ENCODE results near the gene FAM53B. TPM values are rescaled to one million over a fixed set of nuclear protein-coding genes. Genes with fewer than 3 reads are reported as not detected.

The FAM53B gene
- total RNA-seq, 1 donor from 2014 or later, result 53.4 TPM

GRCh38 chr10:124693801-124694416, 50.3 kb downstream of the FAM53B start:
- no peak for DNase-seq
- no peaks in the 10 kb centered on the region for H3K9me3 ChIP-seq (replicated peaks)
- peak overlapping the region; percentile 92 for H3K27ac ChIP-seq (replicated peaks)
- TF ChIP-seq CTCF (IDR thresholded peaks at IDR 0.05; ENCODE audit: borderline replicate concordance), result no peak
- H3K36me3 ChIP-seq, result peaks cover 35% of the 10 kb centered on the region
- intact Hi-C loops (cut with micrococcal nuclease), result no loop called here
- H3K4me3 ChIP-seq, result no peak overlapping the region
- no peaks in the 10 kb centered on the region for H3K27me3 ChIP-seq (ENCODE audit: low read depth)
- H3K4me1 ChIP-seq, result peaks cover 98% of the 10 kb centered on the region

- no peak overlapping the region for H3K4me3 ChIP-seq
- H3K27me3 ChIP-seq (ENCODE audit: low read depth), result no peaks in the 10 kb centered on the region
- H3K4me1 ChIP-seq, result peaks cover 98% of the 10 kb centered on the region
- peaks cover 35% of the 10 kb centered on the region for H3K36me3 ChIP-seq
- DNase-seq, result no peak
- peak overlapping the region; percentile 92 for H3K27ac ChIP-seq (replicated peaks)
- H3K9me3 ChIP-seq (replicated peaks), result no peaks in the 10 kb centered on the region
- TF ChIP-seq CTCF (IDR thresholded peaks at IDR 0.05; ENCODE audit: borderline replicate concordance), result no peak
- intact Hi-C loops (cut with micrococcal nuclease), result no loop called here
Observed at GRCh38 chr10:124693396-124693795, 50.8 kb downstream of the FAM53B start.

GRCh38 chr10:124692100-124692446, 52.1 kb downstream of the FAM53B start:
- H3K36me3 ChIP-seq, result peaks cover 35% of the 10 kb centered on the region

GRCh38 chr10:124691421-124692099, 52.6 kb downstream of the FAM53B start:
- peaks cover 98% of the 10 kb centered on the region for H3K4me1 ChIP-seq
- intact Hi-C loops (cut with micrococcal nuclease), result no loop called here
- H3K36me3 ChIP-seq, result peaks cover 35% of the 10 kb centered on the region
- H3K27me3 ChIP-seq (ENCODE audit: low read depth), result no peaks in the 10 kb centered on the region
- H3K9me3 ChIP-seq (replicated peaks), result no peaks in the 10 kb centered on the region
- no peak for DNase-seq
- H3K4me3 ChIP-seq, result no peak overlapping the region
- TF ChIP-seq CTCF (IDR thresholded peaks at IDR 0.05; ENCODE audit: borderline replicate concordance), result no peak
- H3K27ac ChIP-seq (replicated peaks), result peak overlapping the region; percentile 92

More at GRCh38 chr10:124692100-124692446, 52.1 kb downstream of the FAM53B start:
- no peak for DNase-seq
- H3K27me3 ChIP-seq (ENCODE audit: low read depth), result no peaks in the 10 kb centered on the region
- H3K27ac ChIP-seq (replicated peaks), result peak overlapping the region; percentile 92
- TF ChIP-seq CTCF (IDR thresholded peaks at IDR 0.05; ENCODE audit: borderline replicate concordance), result no peak
- no peak overlapping the region for H3K4me3 ChIP-seq
- intact Hi-C loops (cut with micrococcal nuclease), result no loop called here
- H3K4me1 ChIP-seq, result peaks cover 98% of the 10 kb centered on the region
- no peaks in the 10 kb centered on the region for H3K9me3 ChIP-seq (replicated peaks)

GRCh38 chr10:124691002-124691401, 53.2 kb downstream of the FAM53B start:
- H3K4me3 ChIP-seq, result no peak overlapping the region
- intact Hi-C loops (cut with micrococcal nuclease), result no loop called here
- DNase-seq, result no peak
- no peak overlapping the region for H3K27ac ChIP-seq (replicated peaks)
- peaks cover 98% of the 10 kb centered on the region for H3K4me1 ChIP-seq
- H3K9me3 ChIP-seq (replicated peaks), result no peaks in the 10 kb centered on the region
- H3K36me3 ChIP-seq, result peaks cover 31% of the 10 kb centered on the region
- TF ChIP-seq CTCF (IDR thresholded peaks at IDR 0.05; ENCODE audit: borderline replicate concordance), result no peak
- no peaks in the 10 kb centered on the region for H3K27me3 ChIP-seq (ENCODE audit: low read depth)
